ENCODE results near the gene MTRF1L. TPM values are rescaled to one million over a fixed set of nuclear protein-coding genes. Genes with fewer than 3 reads are reported as not detected.

The MTRF1L gene
- total RNA-seq, 2 donors from 2014 or later, result 17.3 to 18.7 TPM

DNA sequence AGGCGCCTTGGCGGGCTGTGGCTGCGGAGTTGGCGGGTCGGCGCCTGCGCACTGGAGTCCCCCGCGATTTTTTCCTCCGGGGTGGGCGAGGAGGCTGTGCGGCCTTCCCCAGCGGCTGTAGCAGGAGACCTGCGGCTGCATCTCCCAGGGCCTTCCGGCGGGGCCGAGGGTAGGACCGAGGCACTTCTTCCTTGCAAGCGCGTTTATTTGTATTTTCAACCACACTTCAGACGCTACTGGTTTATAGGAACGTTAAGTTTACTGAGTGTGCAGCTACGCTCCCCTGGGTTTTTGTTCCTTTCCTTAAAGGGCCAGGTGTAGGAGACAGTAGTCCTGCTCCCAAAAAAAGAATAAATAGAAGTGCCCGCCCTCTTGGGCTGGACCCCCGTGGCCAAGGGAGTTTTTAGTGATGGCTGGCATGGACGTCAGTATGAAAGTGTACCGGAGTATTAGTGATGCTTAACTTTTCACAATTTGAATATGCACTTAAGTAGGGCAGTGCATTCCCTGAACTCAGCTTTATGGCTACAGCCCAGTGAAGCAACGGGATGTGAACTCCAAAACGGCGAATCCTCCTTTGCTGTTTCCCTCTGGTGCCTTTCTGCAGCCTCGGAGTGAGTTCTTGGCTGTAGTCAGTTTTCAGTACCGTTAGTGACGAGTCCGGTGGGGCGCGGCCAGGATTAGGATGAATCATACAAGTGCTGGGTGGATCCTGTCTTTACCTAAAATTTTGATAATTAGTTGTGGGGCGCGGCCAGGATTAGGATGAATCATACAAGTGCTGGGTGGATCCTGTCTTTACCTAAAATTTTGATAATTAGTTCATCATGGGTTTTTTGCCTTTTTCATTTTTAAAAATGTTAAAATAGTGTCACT lies 18.6 kb downstream of the MTRF1L start:
- Histone ChIP-seq H3K4me3 (ENCODE audit: low read length) (peak overlapping the region; percentile 95), H3K27ac (ENCODE audit: low read depth, low read length) (peak overlapping the region; percentile 95), H3K4me1 (ENCODE audit: control insufficient read depth, insufficient read depth, low read length) (no peaks in the 10 kb centered on the region), H3K9ac (ENCODE audit: extremely low read depth, low read length, poor library complexity, severe bottlenecking) (peak overlapping the region; percentile 84), H3K36me3 (ENCODE audit: control insufficient read depth, insufficient read depth, low read length) (peaks cover 37% of the 10 kb centered on the region), H3K27me3 (ENCODE audit: control insufficient read depth, insufficient read depth, low read length, poor library complexity, severe bottlenecking) (no peaks in the 10 kb centered on the region), H3K9me3 (ENCODE audit: control insufficient read depth, low read length) (no peaks in the 10 kb centered on the region)
- TF ChIP-seq, protein P1, sequence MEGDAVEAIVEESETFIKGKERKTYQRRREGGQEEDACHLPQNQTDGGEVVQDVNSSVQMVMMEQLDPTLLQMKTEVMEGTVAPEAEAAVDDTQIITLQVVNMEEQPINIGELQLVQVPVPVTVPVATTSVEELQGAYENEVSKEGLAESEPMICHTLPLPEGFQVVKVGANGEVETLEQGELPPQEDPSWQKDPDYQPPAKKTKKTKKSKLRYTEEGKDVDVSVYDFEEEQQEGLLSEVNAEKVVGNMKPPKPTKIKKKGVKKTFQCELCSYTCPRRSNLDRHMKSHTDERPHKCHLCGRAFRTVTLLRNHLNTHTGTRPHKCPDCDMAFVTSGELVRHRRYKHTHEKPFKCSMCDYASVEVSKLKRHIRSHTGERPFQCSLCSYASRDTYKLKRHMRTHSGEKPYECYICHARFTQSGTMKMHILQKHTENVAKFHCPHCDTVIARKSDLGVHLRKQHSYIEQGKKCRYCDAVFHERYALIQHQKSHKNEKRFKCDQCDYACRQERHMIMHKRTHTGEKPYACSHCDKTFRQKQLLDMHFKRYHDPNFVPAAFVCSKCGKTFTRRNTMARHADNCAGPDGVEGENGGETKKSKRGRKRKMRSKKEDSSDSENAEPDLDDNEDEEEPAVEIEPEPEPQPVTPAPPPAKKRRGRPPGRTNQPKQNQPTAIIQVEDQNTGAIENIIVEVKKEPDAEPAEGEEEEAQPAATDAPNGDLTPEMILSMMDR (conservative IDR thresholded peaks at IDR 0.05), result no peak
- Mint-ChIP-seq H3K9me3 (no peaks in the 10 kb centered on the region), H3K4me1 (peaks cover 27% of the 10 kb centered on the region), H3K4me3 (peak overlapping the region; percentile 79), H3K27ac (peak overlapping the region; percentile 99), H3K36me3 (ENCODE audit: low read depth) (peaks cover 16% of the 10 kb centered on the region), H3K27me3 (ENCODE audit: insufficient read depth) (no peaks in the 10 kb centered on the region)
- peak; percentile 98 for DNase-seq
- WGBS, 2 experiments (ENCODE audit: insufficient coverage in 1 of 2, insufficient read length in 1 of 2), result 0% methylated on average over 20 to 38 of the region's 38 CpGs

DNA sequence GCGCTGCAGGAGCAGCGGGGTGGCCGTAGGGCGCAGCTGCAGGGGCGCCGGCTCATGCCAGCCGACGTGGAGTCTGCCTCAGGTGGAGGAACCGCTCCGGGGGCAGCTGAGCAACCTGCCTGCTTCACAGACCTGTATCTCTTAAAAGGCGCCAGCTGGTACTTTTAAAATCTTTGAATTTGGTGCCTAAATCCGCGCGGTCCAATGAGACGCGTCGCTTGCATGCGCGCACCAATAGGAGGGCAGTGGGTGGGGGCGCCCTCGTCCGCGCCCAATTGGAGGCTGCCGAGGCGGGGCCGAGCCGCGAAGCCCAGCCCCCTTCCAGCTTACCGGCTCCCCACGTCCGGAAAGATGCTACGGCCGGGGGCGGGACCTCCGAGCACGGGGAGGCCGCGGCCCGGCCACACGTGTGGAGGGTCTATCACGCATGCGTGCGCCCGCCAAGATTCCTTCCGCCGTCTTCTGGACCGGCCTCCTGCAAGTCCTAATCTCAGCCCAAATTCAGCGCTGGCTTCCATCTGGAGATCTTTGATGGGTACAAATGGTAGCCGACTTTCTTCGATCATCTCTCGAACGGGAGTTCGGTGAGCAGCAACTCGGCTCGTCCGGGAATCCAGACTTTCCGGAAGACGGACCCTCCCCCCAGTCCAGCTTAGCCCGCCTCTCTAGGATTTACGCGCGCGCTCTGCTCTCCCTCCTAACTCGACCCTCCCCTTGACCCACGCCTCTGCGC lies 19.4 kb downstream of the MTRF1L start, which contains the start of gene FBXO5:
Gene FBXO5, minus strand, starts transcription at position 138 of the 733 bp plus-strand sequence. Its CDS starts 82 bp downstream, at position 56.
- peak; percentile 98 for DNase-seq
- Mint-ChIP-seq H3K36me3 (ENCODE audit: low read depth) (peaks cover 20% of the 10 kb centered on the region), H3K4me1 (peaks cover 33% of the 10 kb centered on the region), H3K4me3 (peak within 1 kb of the TSS; percentile 79), H3K9me3 (no peaks in the 10 kb centered on the region), H3K27me3 (ENCODE audit: insufficient read depth) (no peaks in the 10 kb centered on the region), H3K27ac (peak within 1 kb of the TSS; percentile 99)
- WGBS, 2 experiments (ENCODE audit: insufficient coverage in 1 of 2, insufficient read length in 1 of 2), result 0% methylated on average over 24 to 66 of the region's 66 CpGs
- Histone ChIP-seq H3K9me3 (ENCODE audit: control insufficient read depth, low read length) (no peaks in the 10 kb centered on the region), H3K27ac (ENCODE audit: low read depth, low read length) (peak within 1 kb of the TSS; percentile 95), H3K4me3 (ENCODE audit: low read length) (peak within 1 kb of the TSS; percentile 95), H3K9ac (ENCODE audit: extremely low read depth, low read length, poor library complexity, severe bottlenecking) (peak within 1 kb of the TSS; percentile 84), H3K27me3 (ENCODE audit: control insufficient read depth, insufficient read depth, low read length, poor library complexity, severe bottlenecking) (no peaks in the 10 kb centered on the region), H3K36me3 (ENCODE audit: control insufficient read depth, insufficient read depth, low read length) (peaks cover 43% of the 10 kb centered on the region), H3K4me1 (ENCODE audit: control insufficient read depth, insufficient read depth, low read length) (no peaks in the 10 kb centered on the region)
- TF ChIP-seq, protein P1 (conservative IDR thresholded peaks at IDR 0.05), result no peak

- no peaks in the 10 kb centered on the region for H3K9me3 ChIP-seq (ENCODE audit: control insufficient read depth, low read length)
- H3K36me3 ChIP-seq (ENCODE audit: control insufficient read depth, insufficient read depth, low read length), result peaks cover 51% of the 10 kb centered on the region
- no peaks in the 10 kb centered on the region for H3K27me3 Mint-ChIP-seq (ENCODE audit: insufficient read depth)
- peak overlapping the region; percentile 55 for H3K27ac ChIP-seq (ENCODE audit: low read depth, low read length)
- H3K36me3 Mint-ChIP-seq (ENCODE audit: low read depth), result peaks cover 20% of the 10 kb centered on the region
- H3K4me1 Mint-ChIP-seq, result peaks cover 41% of the 10 kb centered on the region
- peak overlapping the region; percentile 79 for H3K4me3 Mint-ChIP-seq
- H3K9ac ChIP-seq (ENCODE audit: extremely low read depth, low read length, poor library complexity, severe bottlenecking), result peak overlapping the region; percentile 78
- no peaks in the 10 kb centered on the region for H3K4me1 ChIP-seq (ENCODE audit: control insufficient read depth, insufficient read depth, low read length)
- no peaks in the 10 kb centered on the region for H3K27me3 ChIP-seq (ENCODE audit: control insufficient read depth, insufficient read depth, low read length, poor library complexity, severe bottlenecking)
- H3K27ac Mint-ChIP-seq, result peak overlapping the region; percentile 70
- peak; percentile 65 for DNase-seq
- TF ChIP-seq, protein P1 (conservative IDR thresholded peaks at IDR 0.05), result no peak
- 0% methylated on average over 4 to 71 of the region's 71 CpGs for WGBS, 2 experiments (ENCODE audit: insufficient coverage in 1 of 2, insufficient read length in 1 of 2)
- peak overlapping the region; percentile 95 for H3K4me3 ChIP-seq (ENCODE audit: low read length)
- H3K9me3 Mint-ChIP-seq, result no peaks in the 10 kb centered on the region
Measured at GRCh38 chr6:152981989-152982903, 20.3 kb downstream of the MTRF1L start.

All from endodermal cell (in vitro differentiated cells).